GM19463 (cell line): ENCODE data around the gene NANOS3.

Experiments used
- ATAC-seq: cut with Tn5 transposase; IDR thresholded peaks from one replicate; pipeline ENCODE4 v1.9.1; 2021; ENCODE audit warnings: mild to moderate bottlenecking, moderate library complexity; ENCODE audit not compliant: unreplicated experiment

The NANOS3 gene

GRCh38 chr19:13876834-13877233 is at the start of gene NANOS3:
Gene NANOS3, plus strand, starts transcription at chr19:13877134. Its CDS starts 115 bp downstream, at chr19:13877249.
- no peak for ATAC-seq

- no peak for ATAC-seq
Measured at GRCh38 chr19:13827656-13828055, 49.3 kb upstream of the NANOS3 start.

- ATAC-seq: no peak
Measured at GRCh38 chr19:13830114-13830740, 46.7 kb upstream of the NANOS3 start.

- no peak for ATAC-seq
Measured at GRCh38 chr19:13830741-13831536, 46.0 kb upstream of the NANOS3 start.

- ATAC-seq: no peak
Measured at GRCh38 chr19:13831537-13832467, 45.1 kb upstream of the NANOS3 start.

GRCh38 chr19:13833330-13834243 is 43.3 kb upstream of the NANOS3 start:
- ATAC-seq: peak; percentile 85

- ATAC-seq: no peak
Measured at GRCh38 chr19:13834244-13835069, 42.5 kb upstream of the NANOS3 start.

GRCh38 chr19:13835791-13836723 is 40.9 kb upstream of the NANOS3 start:
- no peak for ATAC-seq

- ATAC-seq: no peak
Measured at GRCh38 chr19:13838435-13839129, 38.4 kb upstream of the NANOS3 start.

- ATAC-seq: peak; percentile 38
Measured at GRCh38 chr19:13839130-13839937, 37.6 kb upstream of the NANOS3 start.

- ATAC-seq: no peak
Measured at GRCh38 chr19:13839938-13840304, 37.0 kb upstream of the NANOS3 start.

- ATAC-seq: no peak
Measured at GRCh38 chr19:13840305-13841085, 36.4 kb upstream of the NANOS3 start.

- ATAC-seq: no peak
Measured at GRCh38 chr19:13841086-13841961, 35.6 kb upstream of the NANOS3 start.

GRCh38 chr19:13841962-13842290 is 35.0 kb upstream of the NANOS3 start:
- no peak for ATAC-seq
